HG03558 (cell line): ENCODE measurements around the gene MRNIP.

Source experiments
- ATAC-seq: cut with Tn5 transposase; IDR thresholded peaks from one replicate; pipeline ENCODE4 v1.9.1; 2021; ENCODE audit warnings: moderate number of reproducible peaks; ENCODE audit not compliant: unreplicated experiment; ENCODE audit errors: extremely low read depth

The MRNIP gene, protein sequence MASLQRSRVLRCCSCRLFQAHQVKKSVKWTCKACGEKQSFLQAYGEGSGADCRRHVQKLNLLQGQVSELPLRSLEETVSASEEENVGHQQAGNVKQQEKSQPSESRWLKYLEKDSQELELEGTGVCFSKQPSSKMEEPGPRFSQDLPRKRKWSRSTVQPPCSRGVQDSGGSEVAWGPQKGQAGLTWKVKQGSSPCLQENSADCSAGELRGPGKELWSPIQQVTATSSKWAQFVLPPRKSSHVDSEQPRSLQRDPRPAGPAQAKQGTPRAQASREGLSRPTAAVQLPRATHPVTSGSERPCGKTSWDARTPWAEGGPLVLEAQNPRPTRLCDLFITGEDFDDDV

DNA sequence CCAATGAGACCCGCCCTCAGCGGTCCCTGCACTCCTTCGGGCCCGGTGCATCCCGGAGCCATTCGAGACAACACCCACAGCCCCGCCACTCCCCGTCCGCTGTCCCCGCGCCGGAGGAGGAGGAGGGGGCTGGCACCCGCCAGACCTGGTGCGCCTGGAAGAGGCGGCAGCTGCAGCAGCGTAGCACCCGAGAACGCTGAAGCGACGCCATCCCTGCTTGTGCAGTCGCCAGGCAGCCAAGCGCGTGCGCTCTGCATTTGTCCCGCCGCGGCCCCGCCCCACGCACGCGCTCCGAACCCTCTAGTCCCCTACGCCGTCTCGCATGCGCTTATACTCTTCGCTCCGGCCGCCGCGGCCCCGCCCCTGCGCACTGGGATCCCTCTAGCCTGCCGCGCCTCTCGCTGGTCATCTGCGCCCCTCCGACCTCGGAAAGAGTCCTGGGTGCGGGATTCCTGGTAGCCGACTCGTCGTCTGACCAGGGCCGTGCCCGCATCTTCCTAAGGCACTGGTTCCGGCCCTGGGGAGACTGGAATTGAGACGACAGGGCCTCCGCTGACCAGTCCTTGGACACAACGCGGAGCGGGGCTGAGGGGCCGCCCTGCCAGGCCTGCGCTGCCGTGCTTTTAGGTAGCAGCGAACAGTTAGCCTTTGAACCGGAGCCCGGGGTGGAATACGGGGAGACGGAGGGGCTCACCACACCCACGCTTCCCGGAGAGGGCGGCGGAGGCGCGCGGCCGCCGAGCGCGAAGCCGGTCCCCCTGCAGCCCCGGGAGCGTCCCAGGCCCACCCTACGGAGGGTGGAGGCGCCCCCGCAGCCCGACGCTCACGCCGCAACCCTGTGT is at the start of gene MRNIP:
MRNIP (minus strand) TSS at position 232 of the 842 bp plus-strand sequence; CDS start at position 211, 21 bp downstream.
- peak; percentile 84 for ATAC-seq

DNA sequence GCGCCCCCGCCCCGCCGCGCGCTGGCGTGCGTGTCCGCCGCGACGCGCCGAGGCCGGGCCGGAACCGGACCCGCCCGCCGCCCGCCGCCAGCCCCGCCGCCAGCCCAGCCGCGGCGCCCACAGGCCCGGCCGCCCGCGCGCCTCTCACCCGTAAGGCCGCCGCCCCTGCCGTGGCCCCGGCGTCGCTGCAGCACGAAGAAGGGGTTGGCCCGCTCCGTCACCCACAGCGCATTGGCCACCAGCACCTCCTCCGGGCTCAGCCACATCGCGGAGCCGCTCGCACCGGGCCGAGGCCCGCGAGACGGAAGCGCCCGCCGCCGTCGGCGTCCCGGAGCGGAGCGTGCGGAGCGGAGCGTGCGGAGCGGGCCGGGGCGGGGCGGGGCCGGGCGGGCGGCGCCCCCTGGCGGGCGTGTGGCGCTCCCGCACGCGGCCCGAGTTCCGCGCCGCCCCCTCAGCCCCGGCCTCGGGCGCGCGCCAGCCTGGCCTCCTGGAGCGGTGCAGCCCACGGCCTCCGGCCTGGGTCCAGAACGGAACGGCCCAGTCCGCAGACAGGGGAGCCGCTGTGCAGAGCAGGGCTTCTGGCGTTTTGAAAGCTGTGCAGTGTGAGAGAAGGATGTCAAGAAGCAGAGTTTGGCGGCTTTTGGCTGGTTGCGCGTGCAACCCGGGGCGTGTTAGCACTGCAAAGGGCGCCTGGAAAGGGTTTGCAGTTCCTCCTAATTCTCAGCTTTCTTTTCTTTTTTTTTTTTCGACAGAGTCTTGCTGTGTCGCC is 49.1 kb upstream of the MRNIP start, which contains the start of gene TBC1D9B:
TBC1D9B (minus strand) TSS at position 342 of the 769 bp plus-strand sequence; CDS start at position 266, 76 bp downstream.
- peak; percentile 58 for ATAC-seq

DNA sequence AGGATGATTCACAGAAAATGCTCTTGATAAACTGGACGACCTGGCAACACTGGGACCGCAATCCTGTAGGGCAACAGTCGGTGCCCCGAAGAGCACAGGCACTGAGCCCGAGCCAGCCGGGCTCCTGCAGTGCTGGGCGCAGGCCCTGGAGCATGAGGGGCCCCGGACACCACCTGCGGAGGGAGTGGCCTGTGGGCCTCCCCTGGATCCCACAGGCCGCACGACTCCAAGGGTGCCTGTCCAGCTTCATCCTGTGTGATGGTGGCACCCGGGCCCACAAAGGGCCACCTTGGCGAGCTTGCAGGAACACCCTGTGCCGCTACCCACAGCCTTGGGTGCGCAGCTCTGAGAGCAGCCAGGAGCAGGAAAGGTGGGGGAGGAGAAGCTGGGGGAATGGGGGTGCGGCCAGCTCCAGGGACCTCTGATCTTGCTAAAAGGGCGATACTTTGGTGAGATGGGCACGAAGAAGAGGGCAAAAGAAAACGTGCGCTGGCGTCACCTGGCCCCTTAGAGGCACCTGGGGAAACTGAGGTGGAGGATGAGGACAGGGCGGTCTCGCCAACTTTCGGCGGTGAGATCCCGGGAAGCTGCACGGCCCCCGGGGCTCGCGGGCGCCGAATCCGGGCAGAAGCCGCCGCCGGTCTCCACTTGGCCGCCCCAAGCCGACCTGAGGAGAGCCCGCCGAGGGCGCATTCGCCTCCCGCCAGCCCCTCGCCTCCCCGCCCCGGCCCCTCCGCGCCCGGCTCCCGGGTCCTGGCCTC is 48.4 kb upstream of the MRNIP start:
- ATAC-seq, result no peak

DNA sequence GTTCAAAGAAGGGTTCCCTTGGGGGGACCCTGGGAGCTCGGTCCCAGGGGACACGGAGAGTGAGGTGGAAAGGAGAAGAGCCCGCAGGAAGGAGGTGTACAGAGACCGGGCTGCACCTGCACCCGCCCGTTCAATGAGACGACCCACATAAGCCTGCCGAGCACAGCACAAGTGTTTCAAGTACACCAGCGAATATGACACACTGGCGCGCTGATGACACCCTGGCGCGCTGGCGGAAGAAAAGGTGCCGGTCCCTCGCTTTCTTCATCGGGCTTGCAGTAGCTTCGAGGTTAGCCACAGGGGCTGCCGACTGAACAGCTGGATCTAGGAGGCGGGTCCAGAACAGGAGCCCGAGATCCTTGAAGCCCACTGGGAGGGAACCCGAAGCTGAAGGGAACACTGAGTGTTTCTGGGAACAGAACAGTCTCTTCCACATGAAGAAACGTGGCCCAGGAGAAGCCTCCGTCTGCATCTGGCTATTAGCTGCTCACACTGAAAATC is 47.7 kb upstream of the MRNIP start:
- no peak for ATAC-seq

DNA sequence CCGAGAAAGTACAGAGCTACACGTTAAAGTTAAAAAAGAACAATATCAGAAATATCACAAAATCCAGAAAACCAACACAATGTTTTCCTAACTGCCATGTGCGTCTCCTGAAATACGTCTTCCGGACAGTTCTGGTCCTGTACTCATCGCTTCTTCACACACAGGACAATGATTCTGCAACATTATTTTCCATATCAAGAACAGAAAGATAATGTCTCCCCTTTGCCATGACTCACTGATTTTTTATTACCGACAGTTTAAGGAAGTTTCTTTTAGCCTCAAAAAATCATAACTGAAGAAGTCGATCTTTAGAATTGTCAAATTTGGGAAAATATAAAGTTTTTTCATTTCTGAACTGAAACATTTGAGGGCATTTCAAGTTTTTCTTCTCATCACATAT is 46.5 kb upstream of the MRNIP start:
- no peak for ATAC-seq

DNA sequence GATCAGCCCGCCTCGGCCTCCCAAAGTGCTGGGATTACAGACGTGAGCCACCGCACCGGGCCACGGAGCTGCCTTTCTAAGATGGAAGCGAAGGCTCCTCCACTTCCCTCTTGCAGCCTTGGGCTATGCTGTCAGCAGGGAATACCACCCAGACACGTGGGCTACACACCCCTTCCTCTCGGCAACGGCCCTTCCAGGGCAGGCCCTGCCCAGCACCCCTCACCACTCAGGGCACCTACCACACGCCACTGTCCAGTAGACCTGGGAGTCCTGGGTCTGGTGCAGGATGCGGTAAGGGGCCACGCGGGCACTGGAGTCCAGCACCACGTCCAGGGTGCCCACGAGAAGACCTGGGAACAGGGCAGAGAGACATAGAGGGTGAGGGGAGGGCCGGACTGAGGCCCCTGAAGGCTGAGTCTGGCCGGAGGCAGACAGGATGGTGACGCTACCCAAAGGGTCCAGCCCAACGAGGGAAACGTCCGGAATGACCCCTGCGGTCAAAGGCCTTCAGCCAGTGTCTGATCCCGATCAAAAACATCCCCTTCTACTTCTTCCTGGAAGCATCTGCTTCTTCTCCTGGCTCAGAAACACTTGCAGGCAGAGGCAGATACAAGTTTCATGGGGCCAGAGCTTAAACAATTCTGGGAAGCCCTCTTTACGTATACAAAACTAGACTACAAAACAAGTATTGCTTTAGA is 46.0 kb upstream of the MRNIP start:
- no peak for ATAC-seq

DNA sequence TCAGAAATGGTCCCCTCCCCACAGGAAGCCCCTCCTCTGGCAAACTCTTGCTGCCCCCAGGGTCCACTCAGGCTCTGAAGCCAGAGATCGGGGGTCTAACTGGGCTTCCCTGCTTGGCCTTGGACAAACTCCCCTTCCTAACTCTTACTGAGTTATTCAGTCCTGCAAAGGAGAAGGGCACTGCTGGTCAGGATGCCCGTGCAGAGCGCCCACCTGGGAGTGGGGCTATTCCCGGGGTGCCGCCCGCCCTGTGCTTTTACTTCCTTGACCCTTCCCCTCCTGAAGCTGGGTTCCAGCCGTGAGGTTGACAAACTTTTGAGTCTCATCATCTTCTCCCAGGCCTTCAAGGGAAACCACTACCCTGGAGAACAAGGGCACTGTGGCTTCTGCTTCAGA is 44.1 kb upstream of the MRNIP start:
- ATAC-seq, result no peak

DNA sequence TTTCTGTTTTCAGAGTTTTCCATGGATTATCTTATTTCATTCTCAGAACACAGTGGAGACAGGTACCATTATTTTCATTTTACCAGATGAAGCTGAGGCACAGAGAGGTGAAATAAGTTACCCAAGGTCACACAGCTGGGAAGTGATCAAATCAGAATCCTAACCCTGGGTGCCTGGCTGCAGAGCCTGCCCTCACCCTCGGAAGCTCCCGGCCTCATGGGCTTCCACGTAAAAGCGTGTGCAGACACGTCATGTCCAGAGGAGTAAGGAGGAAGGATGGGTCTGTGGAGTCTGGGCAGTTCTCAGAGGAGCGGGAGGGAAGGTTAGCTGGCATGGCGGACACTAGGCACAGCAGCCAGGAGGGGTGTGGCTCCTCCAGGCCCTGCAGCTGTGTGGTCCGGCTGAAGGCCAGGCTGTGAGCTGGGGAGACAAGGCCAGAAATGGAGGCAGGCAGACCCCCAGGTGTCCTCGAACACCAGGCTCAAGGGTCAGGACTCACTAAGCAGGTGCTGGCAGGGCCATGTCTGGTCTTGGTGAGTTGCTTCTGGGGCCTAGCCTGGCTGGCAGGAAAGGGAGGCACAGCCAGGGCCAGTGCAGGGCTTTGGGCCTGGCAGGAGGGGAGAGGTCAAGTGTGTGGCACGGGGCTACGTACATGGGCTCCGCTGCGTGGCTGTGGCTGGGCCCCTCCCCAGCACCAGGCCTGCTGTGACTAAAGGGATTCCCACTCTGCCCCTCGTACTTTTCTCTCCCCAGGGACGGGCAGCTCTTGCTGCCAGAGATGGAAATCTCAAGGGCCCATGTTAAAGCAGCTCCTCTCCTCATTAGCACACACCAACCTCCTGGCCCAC is 43.5 kb upstream of the MRNIP start:
- ATAC-seq, result no peak

DNA sequence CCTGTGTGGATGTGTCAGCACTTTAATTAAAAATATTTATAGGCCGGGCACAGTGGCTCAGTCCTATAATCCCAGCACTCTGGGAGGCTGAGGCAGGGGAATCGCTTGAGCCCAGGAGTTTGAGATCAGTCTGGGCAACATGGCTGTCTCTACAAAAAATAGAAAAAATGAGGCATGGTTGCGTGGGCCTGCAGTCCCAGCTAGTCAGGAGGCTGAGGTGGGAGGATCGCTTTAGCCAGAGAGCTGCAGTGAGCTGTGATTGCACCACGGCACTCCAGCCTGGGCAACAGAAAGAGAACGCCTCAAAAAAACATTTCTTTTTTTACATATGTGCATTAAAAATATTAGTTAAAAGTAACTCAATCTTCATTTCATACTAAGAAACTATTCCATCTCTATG is 42.8 kb upstream of the MRNIP start:
- no peak for ATAC-seq

DNA sequence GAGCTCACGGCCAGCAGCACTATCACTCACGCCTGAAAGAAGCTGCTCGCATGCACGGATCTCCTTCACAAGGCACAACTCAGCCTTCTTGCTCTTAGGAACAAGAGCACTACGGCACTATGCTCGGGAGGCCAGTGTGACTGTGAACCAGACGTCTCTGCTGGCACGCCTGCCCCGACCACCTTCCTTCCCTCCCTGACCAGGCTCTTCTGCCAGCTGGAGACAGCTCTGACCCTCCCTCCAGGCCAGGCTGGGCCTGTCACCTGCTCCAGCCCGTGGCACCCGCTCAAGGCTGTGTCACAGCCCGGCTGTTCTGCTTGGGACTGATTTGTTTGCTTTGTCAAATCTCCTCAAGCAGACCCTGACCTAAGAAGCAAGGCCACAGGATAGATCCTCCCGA is 42.1 kb upstream of the MRNIP start:
- ATAC-seq, result no peak

DNA sequence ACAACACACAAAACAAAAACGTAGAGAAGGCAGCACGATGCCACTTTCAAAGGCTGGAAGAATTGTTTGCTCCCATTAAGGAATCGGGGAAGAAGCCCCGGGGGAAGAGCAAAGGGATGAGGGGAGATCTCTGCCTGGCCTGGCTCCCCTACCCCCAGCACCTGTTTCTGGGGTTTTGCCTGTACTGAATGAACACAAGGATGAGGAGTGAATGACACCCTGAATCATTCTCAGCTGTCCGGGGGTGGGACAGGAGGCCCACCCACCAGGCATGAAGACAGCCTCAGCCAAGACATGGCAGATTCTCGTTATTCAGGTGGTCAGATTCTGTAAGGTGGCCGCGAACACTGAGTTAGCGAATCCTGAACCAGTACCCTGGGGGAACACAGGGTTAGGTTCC is 41.6 kb upstream of the MRNIP start:
- ATAC-seq, result no peak

DNA sequence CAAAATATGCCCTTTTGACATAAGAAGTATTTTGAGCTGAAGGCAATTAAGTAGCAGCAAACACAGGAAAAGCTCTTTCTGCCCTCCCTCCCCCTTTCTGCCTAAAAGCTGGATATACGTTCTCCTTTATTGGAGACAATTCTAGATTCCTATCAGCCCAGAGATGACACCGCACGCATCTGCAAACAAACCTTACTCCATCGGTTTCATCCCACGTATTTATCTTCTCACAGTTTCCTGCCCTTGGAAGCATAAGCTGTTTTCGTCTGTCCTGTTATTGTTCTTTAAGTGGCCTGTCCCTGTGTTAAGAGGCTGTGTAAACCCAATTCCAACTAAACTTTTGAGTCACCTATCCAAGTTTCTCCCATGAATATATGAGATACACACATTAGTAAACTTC is 37.2 kb upstream of the MRNIP start:
- ATAC-seq, result no peak

DNA sequence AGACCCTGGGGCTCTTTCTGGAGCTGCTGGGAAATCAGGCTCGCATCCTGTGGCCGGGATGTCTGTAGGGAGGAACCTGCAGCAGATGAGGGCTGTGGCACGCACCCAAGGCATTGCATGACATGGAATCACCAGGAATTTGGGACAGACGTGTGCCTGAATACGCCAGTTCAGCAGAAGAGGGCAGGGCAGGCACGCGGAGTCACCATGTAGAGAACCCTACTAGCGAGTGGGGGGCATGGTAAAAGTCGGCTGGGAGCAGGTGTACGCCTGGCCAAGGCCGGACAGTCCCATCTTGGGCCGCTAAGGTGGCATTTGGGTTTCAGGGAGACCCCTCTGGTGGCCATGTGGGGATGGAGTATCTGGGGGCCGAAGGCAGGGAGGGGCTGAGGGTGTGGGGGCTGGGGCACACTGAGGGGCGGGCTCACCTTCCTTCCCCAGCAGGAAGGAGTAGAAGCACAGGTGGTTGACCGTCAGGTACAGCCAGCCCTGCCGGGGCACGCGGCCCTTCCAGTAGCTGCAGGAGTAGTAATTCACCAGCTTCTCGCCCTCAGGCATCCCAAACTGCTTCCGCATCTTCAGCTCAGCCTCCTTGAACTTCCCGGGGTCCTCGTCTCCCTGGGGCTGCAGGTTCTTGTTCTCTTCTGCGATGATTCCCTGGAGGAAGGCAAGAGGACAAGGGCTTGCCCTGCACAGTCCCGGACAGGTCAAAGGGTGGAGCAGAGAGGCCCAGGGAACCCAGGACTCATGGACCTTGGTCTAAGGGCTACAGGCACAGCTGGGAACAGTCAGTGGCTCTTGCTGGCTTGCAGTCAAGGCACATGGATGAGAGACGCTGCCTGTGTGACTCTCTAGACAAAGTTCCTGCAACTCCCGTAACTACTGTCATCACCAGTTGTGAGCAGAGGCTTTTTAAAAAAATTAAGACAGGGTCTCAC is 35.6 kb upstream of the MRNIP start:
- no peak for ATAC-seq

DNA sequence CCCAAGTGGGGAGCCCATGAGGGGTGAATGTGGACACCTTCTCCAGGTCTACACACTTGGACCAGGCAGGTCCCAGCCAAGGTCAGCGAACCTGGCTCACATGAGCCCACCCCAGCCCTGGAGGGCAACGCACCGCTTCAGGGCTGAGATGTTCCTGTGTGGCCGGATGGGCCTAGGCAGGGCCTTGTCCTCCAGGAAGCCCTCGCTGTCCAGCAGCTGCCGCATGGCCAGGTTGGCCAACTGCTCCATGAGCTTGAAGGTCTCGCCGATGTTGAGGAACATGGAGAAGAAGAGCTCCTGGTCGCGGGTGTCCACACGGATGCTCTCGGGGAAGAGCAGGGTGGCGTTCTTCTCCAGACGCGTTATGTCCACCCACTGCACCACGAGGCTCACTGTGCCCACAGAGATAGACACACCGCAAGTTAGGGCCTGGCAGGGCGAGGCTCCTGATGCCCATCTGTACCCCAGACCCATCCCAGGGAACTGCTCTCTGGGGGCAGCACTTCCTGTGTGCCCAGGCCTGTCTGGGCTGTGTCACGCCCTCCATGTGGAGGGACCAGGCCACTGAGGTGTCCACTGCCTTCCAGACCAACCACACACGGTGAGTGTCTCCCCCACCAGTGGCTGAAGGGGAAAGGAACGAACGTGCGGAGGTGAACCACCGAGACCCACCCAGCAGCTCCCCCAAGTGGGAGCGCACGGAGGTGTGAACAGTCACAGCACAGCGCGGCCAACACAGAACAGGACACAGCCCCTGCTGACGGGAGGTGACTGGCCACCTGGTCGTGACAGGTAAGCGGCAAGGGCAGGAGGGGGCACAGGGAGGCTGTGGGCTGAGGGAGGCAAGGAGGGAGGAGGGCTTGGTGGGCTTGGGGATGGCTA is 34.7 kb upstream of the MRNIP start:
- no peak for ATAC-seq

DNA sequence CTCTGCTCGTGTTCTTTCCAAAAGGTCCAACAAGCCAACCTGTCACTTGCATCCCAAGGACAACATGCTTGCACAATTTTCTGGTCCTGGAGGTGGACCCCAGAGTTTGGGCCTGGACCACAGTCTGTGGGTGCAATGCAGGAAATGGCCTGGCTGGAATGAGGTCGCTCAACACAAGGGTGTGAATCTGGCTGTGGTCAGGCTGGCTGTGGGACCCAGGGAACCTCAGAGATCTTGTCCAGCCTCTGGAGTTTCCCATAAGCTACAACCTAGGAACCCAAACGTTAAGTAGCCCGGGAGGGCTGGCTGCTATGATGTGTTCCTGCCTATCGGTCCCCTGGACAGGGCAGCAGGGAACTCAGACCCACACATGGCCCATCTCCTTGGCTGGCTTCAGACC is 33.6 kb upstream of the MRNIP start:
- ATAC-seq, result no peak
